HG03139 (cell line): ENCODE results near the gene EPB41L4B.
"Not testable (repeated sequence)": the region's sequence is repeated elsewhere in the genome, so short reads cannot be mapped to it uniquely, and the experiment has no call there.

Experiments
- ATAC-seq: cut with Tn5 transposase; IDR thresholded peaks from one replicate; pipeline ENCODE4 v1.9.1; 2021; ENCODE audit not compliant: unreplicated experiment

Gene EPB41L4B

DNA sequence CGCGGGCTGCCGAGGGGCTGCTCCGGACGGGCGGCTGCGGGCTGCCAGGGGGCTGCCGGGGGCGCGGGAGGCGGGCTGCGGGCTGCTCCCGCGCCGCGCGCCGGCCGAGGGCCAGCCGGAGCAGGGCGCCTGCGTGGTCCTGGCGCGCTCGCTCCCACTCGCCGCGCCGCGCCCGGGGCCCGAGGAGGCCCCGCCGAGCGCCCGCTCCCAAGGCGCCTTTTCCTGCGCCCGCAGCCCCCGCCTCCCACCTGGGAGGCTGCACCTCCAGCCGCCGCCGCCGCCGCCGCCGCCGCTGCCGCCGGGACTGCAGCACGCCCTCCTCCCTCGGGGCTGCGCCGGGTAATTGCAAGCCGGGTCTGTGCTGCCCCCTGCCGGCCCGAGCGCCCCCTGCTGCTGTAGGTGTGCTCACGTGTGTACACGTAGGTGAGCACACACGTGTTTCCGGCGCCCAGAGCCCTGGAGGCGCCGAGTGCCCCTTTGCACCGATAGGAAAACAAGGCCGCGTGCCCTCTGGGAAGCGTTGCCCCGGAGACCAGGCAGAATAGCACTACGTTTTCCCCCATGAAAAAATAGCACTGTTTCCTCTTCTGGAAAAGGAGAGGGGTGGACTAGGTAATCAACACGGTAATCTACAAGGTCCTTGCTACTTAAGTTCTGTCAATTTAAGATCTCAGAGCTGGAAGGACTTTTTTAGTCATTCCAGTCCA lies at the start of gene EPB41L4B:
Gene EPB41L4B (minus strand): TSS at position 318 of the 707 bp plus-strand sequence. CDS start 613 bp downstream, outside the sequence.
- peak; percentile 99 for ATAC-seq

DNA sequence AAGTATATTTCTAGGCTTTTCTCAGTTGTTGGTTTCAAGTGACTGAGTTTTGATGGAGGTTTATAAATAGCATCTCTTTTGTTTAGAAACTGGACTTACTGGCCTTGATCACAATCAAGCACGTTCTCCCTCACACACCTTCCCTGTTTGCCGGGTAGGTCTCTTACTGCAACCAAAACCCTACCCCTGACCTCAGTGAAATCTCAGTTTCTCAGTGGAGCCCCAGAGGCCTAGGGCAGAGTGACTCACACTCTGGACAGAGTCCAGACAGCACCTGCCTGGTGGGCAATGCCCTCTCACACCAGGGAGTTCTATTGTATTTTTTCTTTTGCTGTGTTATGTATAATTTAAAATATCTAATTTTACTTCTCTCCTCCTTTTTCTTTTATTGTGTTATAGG lies 48.4 kb upstream of the EPB41L4B start:
- ATAC-seq: no peak

DNA sequence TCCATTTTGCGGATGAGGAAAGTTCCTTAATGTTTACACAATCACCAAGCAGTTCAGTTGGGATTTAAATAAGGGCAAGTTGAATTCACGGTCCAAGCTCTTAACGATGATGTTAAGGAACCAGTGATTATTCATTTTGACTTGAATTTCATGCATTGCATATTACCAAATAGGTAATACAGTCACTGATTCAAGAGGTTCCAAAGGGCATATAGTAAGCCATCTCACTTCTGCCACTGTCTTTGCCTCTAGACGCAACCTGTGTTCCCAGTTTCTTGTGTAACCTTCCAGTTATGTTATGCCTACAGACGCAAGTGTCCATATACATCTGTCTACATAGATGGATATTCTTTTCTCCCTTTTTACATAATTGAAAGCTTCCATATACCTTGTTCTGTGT lies 39.9 kb upstream of the EPB41L4B start:
- no peak for ATAC-seq

DNA sequence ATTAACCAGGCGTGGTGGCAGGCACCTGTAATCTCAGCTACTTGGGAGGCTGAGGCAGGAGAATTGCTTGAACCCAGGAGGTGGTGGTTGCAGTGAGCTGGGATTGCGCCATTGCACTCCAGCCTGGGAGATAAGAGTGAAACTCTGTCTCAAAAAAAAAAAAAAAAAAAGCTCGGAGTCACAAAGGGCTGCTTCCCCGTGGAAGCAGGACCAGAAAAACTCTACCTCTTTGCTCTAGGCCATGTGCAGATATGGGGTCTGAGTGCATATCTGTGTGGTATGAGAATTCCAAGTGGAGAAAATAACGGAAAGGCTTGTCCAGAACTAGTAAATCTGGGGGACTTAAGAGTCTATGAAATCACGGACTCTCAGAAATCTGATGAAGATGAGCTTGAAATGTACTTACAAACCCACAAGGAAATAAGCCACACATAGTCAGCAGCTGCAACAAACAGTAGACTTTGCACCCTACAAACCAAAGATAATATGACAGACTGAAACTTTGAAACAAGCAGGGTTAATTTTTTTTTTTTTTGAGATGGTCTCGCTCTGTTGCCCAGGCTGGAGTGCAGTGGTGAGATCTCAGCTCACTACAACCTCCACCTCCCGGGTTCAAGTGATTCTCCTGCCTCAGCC lies 38.2 kb upstream of the EPB41L4B start:
- not testable (repeated sequence) for ATAC-seq

DNA sequence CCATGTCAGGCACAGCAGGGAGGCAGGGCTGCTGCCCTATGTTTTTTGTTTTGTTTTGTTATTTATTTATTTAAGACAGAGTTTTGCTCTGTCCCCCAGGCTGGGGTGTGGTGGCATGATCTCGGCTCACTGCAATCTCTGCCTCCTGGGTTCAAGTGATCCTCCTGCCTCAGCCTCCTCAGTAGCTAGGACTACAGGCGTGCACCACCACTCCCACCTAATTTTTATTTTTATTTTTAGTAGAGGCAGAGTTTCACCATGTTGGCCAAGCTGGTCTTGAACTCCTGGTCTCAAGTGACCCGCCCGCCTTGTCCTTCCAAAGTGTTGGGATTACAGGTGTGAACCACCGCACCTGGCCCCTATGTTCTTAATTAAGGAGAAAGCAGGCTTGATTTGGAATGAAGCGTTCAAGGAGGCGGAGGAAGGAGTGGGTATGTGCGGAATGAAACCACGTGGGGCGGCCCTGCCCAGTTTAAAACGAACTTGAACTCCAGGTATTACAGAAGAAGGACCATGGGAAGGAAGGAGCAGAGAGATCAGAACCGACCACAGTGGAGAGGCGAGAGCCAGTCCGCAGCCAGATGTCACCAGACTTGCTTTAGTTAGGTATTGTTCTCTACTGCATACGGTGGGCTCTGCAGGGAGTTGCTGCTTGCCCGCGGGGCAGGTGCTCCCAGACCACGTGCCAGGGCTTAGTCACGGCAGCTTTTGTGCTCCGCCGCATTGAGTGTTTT lies 34.9 kb upstream of the EPB41L4B start:
- ATAC-seq: no peak

DNA sequence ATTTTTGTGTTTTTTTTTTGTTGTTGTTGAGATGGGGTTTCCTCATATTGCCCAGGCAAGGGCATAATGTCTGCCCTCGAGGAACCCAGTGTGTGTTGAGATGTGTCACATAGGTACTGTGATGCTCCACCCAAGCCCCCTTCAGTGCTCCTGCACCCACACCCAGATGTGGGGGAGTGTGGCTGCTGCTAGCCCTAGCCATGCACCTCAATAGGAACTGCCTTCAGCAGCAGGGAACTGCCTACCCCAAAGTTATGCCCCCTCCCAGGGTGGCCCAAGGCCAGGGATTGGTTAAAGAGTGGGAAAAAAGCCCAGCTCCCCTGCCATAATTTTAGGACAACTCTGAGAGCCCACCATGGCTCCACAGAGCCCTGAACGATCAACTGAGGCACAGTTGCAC lies 33.3 kb upstream of the EPB41L4B start:
- no peak for ATAC-seq

DNA sequence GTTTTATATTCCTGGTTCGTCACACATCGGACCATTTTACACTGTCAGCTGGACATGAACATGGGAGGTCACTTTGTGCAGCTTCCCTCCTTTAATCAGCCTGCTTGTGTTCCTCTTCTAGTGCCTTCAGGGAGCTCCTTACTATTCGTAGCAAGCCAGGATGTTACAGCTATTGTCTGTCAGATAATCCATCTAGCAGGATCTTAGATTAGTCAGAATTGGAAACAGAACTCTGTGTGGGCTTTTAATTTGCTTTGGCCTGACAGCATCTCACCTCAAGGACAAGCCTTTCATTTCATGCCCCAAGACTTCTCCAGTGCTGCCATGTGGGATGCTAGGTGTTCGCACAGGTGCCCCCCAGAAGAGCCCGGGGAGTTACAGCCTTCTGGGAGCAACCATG lies 30.2 kb upstream of the EPB41L4B start:
- ATAC-seq: no peak

DNA sequence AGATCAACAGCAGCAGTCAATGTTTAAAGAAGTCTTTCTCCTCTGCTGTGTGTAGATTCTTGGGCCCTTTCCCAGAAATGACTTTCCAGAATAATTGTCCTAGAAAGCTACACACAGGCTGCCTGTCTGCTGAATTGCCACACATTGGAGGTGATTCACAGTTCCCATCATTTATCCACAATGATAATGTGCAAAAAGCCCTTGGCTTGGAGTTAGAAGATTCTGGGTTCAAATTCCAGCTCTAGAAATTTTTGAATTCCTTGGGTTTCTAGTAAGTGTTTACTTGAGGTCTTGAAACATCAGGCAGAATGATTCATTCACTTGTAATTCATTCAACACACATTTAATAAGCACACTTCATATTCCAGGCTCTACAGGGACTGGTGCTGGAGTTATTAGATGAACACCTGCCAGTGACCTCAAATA lies 28.6 kb upstream of the EPB41L4B start:
- ATAC-seq: no peak

DNA sequence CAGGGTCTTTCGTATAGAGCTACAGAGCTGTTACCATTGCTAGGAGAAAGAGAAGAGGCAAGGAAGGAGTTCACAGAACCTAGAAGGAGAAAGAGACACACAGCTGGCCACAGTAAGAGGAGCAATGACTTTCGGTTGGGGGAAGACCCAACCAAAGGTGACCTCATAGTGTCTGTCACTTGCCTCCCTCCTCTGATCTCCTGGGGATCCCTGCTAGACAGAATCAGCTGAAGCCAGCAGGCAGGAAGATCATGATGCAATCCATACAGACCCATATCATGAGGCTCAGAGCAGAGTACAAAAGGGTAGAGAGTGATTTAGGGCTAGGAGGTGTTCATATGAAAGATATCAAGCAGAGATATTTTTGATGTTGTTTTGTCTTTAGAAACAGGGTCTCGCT lies 26.0 kb upstream of the EPB41L4B start:
- no peak for ATAC-seq

DNA sequence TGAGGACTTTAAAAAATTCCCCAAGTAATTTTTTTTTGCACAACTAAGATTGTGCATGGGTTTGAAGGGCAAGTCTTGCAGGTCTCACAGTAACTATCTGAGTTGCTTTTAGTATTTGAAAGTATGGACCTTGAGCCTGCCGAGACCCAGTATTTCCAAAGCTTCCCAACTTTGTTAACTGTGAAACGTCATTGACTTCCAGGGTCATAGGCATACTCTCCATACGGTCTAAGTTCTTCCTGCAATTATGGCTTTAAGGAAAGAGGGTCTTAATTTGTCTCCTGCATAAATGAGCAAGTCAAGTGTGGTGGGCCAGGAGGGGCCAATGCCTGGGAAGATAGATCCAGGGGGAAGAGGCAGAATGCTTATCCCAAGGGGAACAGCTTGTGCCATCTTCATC lies 24.0 kb upstream of the EPB41L4B start:
- no peak for ATAC-seq

DNA sequence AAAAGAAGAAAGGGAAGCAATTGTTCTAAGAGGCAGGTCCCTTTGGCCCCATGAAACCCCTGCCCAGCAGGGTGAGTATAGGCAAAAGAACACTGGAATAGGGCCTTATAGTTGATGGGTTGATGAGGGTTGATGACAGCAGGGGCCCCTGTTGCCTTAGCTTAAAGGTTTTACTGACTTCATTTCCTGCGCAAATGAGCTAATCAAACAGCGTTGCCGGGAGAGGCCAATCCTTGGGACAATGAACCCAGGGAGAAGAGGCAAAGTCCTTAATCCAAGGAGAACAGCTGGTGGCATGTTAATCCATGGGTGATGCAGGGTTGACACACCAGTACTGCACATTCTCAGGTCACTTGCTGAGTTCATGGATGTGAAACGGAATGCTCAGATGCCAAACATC lies 22.0 kb upstream of the EPB41L4B start:
- no peak for ATAC-seq

DNA sequence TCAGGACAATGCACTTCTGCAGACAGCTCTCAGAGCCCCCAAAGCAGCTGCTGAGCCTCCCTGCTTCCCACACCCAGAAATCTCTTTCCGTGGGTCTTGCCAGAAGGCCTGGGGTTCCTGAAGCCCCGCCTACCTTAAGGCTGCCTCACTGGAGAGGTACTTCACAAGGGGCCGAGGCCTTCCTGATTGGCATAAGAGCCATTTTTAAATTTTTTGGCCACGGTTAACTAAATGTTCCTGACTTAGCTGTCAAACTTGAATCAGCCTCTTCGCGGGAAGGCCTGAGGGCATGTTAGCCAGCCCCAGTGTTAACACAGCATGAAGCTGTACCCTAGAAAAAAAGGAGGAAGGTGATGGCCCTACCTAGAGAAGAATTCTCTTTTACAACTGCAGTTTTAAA lies 20.7 kb upstream of the EPB41L4B start:
- ATAC-seq: no peak

DNA sequence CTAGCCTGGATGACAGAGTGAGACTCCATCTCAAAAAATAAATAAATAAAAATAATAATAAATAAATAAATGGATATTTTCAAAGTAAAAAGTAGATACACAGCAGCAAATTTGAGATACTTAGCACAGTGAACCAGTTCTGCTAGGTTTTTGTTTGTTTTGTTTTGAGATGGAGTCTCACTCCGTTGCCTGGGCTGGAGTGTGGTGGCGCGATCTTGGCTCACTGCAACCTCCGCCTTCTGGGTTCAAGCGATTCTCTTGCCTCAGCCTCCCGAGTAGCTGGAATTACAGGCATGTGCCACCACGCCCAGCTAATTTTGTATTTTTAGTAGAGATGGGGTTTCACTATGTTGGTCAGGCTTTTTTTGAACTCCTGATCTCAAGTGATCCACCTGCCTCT lies 20.1 kb upstream of the EPB41L4B start:
- ATAC-seq: not testable (repeated sequence)

DNA sequence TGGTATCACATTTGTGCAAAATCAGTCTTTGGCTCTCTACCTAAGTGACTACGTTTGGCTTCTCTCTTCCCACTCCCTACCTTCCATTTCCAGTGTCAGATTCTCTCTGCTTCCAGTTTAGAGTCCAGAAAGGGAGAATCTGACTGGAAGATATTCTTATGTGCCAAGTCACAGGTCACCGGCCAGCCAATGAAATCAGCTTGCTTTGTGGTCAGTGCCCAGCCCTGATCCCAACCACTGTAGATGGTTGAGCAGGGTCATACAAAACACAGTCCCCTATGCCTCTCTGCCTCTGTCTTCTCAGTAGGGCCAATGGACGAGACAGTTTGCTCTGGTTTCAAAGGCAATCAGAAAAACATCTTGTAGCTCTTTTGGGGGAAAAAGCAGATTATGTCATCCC lies 15.6 kb upstream of the EPB41L4B start:
- ATAC-seq: no peak

DNA sequence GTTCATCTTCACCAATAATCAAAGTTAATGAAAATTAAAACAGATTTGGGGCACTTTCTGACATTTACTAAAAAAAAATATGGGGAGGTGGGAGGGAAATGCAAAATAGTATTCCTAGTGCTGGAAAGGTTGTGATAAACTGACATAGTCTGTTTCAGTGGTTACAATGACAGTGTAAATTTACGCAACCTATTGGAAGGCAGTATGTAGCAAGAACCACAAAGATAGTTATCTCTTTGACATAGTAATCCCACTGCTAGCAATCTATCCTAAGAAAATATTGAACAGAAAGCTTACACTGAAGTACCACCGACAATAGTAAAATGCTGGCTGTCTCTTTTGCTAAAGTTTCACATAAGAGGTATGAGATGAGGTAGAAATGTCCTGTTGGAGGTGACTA lies 15.1 kb upstream of the EPB41L4B start:
- no peak for ATAC-seq

DNA sequence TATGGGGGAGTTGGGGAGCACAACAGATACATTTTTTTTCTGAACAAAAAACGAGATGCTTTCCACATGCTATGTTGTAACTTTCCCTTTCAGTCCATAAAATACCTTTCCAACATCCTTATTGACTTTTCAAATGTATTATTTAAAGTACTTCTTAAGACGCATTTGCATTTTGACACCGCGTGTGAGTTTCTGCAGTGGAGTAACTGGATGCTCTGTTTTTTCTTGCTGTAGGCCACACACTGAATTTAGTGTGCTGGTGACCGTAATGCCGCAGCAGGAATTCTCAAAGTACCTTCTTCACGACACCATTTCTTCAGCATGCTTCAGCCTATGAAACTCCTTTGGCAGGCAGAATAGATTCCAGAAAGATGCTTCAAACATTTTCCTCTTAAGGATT lies 14.3 kb upstream of the EPB41L4B start:
- ATAC-seq: no peak

DNA sequence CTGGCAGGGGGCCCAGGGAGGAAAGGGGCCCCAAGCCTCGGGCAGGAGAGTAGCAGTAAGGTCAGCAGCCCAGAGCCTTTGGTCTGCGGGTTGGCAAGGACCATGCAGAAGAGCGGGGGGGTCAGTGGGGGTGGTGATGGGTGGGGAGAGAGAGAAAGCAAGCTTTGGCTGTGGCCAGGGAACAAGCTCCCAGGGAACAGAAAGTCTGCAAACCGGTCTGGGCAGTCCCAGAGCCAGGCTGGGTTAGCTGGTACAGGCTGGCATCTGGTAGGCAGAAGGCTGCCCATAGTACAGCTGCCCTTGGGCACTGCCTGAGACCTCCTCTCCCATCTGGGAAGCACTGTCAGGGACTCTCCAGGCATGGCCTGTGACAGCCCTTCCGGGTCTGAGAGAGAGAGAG lies 10.5 kb upstream of the EPB41L4B start:
- ATAC-seq: no peak

DNA sequence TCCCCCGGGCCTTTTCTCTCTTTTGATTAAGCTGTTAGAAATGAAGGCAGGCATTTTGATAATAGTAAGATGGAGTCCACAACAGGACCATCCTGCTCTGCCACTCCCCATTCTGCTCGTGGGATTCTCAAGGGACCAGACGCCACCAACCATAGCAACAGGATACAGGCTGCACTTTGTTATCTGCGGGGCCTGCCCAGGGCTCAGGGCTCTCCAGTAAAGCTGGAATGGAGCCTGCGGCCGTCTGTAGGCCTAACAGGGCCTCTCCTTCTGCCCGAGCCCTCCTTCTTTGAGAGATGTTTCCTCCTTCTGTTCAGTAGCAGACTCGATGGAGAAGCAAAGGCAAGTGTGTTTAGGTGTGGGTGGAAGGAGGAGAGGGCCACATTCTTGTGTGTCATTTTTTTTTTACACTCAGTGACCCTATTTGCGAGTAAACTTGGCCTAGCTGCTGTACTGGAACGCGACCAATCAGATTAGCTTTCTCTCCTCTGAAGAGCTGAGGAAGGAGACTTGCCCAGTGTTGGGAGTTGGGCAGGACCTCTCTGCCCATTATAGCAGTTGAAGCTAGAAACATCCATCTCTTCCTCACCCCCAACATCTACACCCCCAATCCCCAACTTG lies 8.9 kb upstream of the EPB41L4B start:
- no peak for ATAC-seq

DNA sequence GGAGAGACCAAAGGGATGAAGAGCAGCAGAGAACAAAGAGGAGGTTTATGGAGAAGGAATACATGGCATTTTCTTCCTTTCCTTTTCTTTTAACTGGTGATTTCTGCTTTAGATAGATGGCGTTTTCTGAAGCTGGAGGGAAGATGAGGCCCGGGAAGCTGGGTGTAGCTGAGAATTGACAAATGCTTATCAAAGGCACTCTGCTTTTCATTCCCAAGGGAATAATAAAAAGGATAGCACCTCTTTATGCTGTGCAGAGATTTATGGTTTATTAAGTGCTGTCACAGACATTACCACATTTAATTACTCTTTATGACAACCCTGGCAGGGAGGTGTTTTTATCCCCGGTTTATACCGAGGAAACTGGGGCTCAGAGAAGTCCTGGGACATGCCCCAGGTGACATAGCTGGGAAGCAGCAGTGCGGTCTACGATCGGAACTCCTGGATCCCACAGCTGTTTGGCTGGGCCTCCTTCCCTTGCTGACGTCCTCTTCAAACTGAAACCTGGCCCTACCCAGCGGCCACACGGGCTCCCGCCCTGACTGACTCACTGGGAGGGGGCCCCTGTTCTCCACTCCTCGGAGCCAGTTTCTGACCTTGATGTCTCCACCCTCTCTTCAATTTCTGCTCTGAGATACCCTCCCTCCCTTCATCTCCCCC lies 8.2 kb upstream of the EPB41L4B start:
- ATAC-seq: no peak

DNA sequence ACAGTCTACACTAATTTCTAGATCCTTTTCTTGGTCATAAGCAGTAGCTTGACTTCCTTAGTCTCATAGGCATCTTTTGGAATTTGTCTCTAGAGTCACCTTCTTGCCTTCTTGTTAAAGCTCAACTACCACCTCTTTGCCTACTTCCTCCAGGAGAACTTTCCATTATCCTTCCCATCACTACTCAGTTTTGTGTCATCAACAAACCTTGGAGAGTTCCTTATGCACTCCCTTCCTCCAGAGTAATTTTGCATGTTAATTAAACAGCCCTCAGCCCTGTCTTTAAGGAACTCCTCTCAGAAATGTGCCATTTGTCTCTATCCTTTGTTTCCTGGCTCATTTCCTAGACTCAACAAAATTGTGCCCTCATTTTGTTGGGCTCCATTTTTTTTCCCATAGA lies 4.2 kb upstream of the EPB41L4B start:
- no peak for ATAC-seq

DNA sequence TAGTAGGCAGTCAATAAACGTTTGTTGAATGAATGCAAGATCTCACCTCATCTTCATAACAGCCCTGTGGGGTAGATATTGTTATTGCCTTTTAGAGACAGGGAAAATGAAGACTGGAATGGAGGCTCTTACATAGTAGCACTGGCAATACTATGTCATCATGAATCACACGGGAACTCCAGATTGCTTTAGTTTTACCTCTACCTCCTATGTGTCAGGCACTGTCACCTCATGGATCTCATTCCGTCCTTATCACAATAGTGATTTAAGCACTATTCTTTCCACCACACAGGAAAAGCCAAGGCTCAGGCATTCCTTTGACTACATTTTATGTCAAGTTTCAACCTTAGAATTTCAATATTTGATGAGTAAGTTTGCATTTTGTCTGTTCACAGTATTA lies 2.9 kb upstream of the EPB41L4B start:
- ATAC-seq: no peak
